GM04503 (cell line): ENCODE measurements around the gene PRR14.

Experiments
- DNase-seq: peaks from one replicate; pipeline ENCODE4 v3.0.0-alpha.2; 2012; ENCODE audit warnings: low read depth

The PRR14 gene

GRCh38 chr16:30650369-30651123, at the start of gene PRR14:
TSS of gene PRR14 (plus strand) at chr16:30650960. CDS start at chr16:30651646, 686 bp downstream.
- DNase-seq = peak; percentile 93

- no peak for DNase-seq
Observed at GRCh38 chr16:30601966-30602365, 48.8 kb upstream of the PRR14 start.

- no peak for DNase-seq
Observed at GRCh38 chr16:30602616-30603277, 48.0 kb upstream of the PRR14 start.

GRCh38 chr16:30603945-30604315, 46.8 kb upstream of the PRR14 start:
- no peak for DNase-seq

GRCh38 chr16:30604316-30604947, 46.3 kb upstream of the PRR14 start:
- no peak for DNase-seq

- no peak for DNase-seq
Observed at GRCh38 chr16:30605158-30605557, 45.6 kb upstream of the PRR14 start.

- no peak for DNase-seq
Observed at GRCh38 chr16:30606004-30606403, 44.8 kb upstream of the PRR14 start.

- no peak for DNase-seq
Observed at GRCh38 chr16:30609002-30609925, 41.5 kb upstream of the PRR14 start.

GRCh38 chr16:30609926-30610839, 40.6 kb upstream of the PRR14 start, which contains the start of gene ZNF689:
TSS of gene ZNF689 (minus strand) at chr16:30610389. CDS start at chr16:30610041, 348 bp downstream.
- peak; percentile 89 for DNase-seq

- DNase-seq = no peak
Observed at GRCh38 chr16:30615358-30616091, 35.2 kb upstream of the PRR14 start.

GRCh38 chr16:30619202-30619601, 31.6 kb upstream of the PRR14 start:
- DNase-seq = no peak

- DNase-seq = no peak
Observed at GRCh38 chr16:30619638-30620037, 31.1 kb upstream of the PRR14 start.

- DNase-seq = no peak
Observed at GRCh38 chr16:30620169-30620568, 30.6 kb upstream of the PRR14 start.

- DNase-seq = peak; percentile 44
Observed at GRCh38 chr16:30621765-30622164, 29.0 kb upstream of the PRR14 start.

GRCh38 chr16:30622455-30623032, 28.2 kb upstream of the PRR14 start:
- DNase-seq = no peak

GRCh38 chr16:30623536-30624283, 27.1 kb upstream of the PRR14 start:
- no peak for DNase-seq

- DNase-seq = no peak
Observed at GRCh38 chr16:30626236-30626635, 24.5 kb upstream of the PRR14 start.

GRCh38 chr16:30628628-30629540, 21.9 kb upstream of the PRR14 start:
- no peak for DNase-seq
